Ishikawa (cell line): ENCODE data around the gene ERBB4.

Experiments
- CEBPB ChIP-seq: IDR thresholded peaks from 2 replicates; pipeline ENCODE4 v1.6.1; 2012
- CREB1 ChIP-seq: IDR thresholded peaks from 2 replicates; pipeline ENCODE4 v1.6.1; 2012; ENCODE audit warnings: low read depth
- EGR1 ChIP-seq: IDR thresholded peaks from 2 replicates; pipeline ENCODE4 v1.6.1; 2012
- EP300 ChIP-seq: IDR thresholded peaks from 2 replicates; pipeline ENCODE4 v1.6.1; 2012; ENCODE audit warnings: borderline replicate concordance
- FOXM1 ChIP-seq: IDR thresholded peaks from 2 replicates; pipeline ENCODE4 v1.6.1; 2012; ENCODE audit warnings: low read depth, borderline replicate concordance
- MAX ChIP-seq: IDR thresholded peaks from 2 replicates; pipeline ENCODE4 v1.6.1; 2012
- NFIC ChIP-seq: IDR thresholded peaks from 2 replicates; pipeline ENCODE4 v1.6.1; 2012
- RAD21 ChIP-seq: IDR thresholded peaks from 2 replicates; pipeline ENCODE4 v1.6.1; 2012; ENCODE audit warnings: low read depth
- REST ChIP-seq: IDR thresholded peaks from 2 replicates; pipeline ENCODE4 v1.6.1; 2012; ENCODE audit warnings: low read depth, mild to moderate bottlenecking
- TAF1 ChIP-seq: IDR thresholded peaks from 2 replicates; pipeline ENCODE4 v1.6.1; 2012; ENCODE audit warnings: low read depth, mild to moderate bottlenecking
- TCF12 ChIP-seq: IDR thresholded peaks from 2 replicates; pipeline ENCODE4 v1.6.1; 2012; ENCODE audit warnings: low read depth
- TEAD4 ChIP-seq: IDR thresholded peaks from 2 replicates; pipeline ENCODE4 v1.6.1; 2012
- USF1 ChIP-seq: IDR thresholded peaks from 2 replicates; pipeline ENCODE4 v1.6.1; 2012
- YY1 ChIP-seq: IDR thresholded peaks from 2 replicates; pipeline ENCODE4 v1.6.1; 2012; ENCODE audit warnings: low read depth
- ZBTB7A ChIP-seq: IDR thresholded peaks from 2 replicates; pipeline ENCODE4 v1.6.1; 2012; ENCODE audit warnings: low read depth

Gene ERBB4

GRCh38 chr2:212136216-212136795 lies 402.3 kb downstream of the ERBB4 start:
- TF ChIP-seq TEAD4 (no peak), MAX (no peak), ZBTB7A (no peak), TAF1 (no peak), YY1 (no peak)

GRCh38 chr2:212135739-212136138 lies 402.9 kb downstream of the ERBB4 start:
- no peak for TF ChIP-seq USF1
- TF ChIP-seq CEBPB, result no peak
- no peak for TF ChIP-seq ZBTB7A
- TF ChIP-seq EP300, result no peak
- no peak for TF ChIP-seq CREB1
- no peak for TF ChIP-seq FOXM1
- TF ChIP-seq TCF12, result no peak
- TF ChIP-seq TEAD4, result no peak

GRCh38 chr2:212133337-212133736 lies 405.3 kb downstream of the ERBB4 start:
- no peak for TF ChIP-seq CEBPB
- TF ChIP-seq EP300, result no peak
- no peak for TF ChIP-seq CREB1
- peak; percentile 42; the same call in 1 of the 2 replicates for TF ChIP-seq REST

- TF ChIP-seq YY1 (no peak), CEBPB (no peak), CREB1 (no peak)
These were observed 414.0 kb downstream of the ERBB4 start for GRCh38 chr2:212124598-212124997.

- no peak for TF ChIP-seq REST
These were observed 419.0 kb downstream of the ERBB4 start for GRCh38 chr2:212119591-212119990.

- TF ChIP-seq FOXM1 (no peak), RAD21 (no peak), EP300 (no peak), TAF1 (no peak), CREB1 (no peak), MAX (no peak), TCF12 (no peak), ZBTB7A (no peak), EGR1 (no peak), NFIC (no peak)
These were observed 420.7 kb downstream of the ERBB4 start for GRCh38 chr2:212117926-212118325.

- TF ChIP-seq YY1 (no peak), NFIC (no peak), FOXM1 (no peak), MAX (no peak), CREB1 (no peak), REST (no peak), EP300 (no peak), USF1 (no peak), CEBPB (no peak), TCF12 (no peak), TEAD4 (no peak)
These were observed 424.1 kb downstream of the ERBB4 start for GRCh38 chr2:212114489-212114888.
